Activated CD4-positive, alpha-beta T cell treated with anti-CD3 and anti-CD28 coated beads, Interleukin-2, amount 50 U/mL, for 1 hour (primary cell): ENCODE measurements around the gene PTGR1.

ENCODE experiments used
- DNase-seq: peaks from one replicate; pipeline ENCODE4 v3.0.0-alpha.2; 2020

Gene PTGR1

DNA sequence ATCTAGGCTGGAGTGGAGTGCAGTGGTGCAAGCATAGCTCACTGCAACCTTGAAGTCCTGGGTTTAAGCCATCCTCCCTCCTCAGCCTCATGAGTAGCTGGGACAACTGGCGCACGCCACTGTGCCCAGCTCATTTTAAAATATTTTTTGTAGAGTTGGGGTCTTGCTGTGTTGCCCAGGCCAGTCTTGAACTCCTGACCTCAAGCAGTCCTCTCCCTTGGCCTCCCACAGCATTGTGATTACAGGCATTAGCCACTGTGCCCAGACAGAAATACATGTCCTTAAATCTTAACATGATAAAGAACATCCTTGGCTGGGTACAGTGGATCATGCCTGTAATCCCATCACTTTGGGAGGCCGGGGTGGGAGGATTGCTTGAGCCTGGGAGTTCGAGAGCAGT is 67.7 kb downstream of the PTGR1 start:
- DNase-seq, result no peak

GRCh38 chr9:111529787-111530186 is 69.7 kb downstream of the PTGR1 start:
- no peak for DNase-seq

- DNase-seq, result no peak
These were observed 72.1 kb downstream of the PTGR1 start for GRCh38 chr9:111527347-111527746.

- peak; percentile 72 for DNase-seq
These were observed 74.1 kb downstream of the PTGR1 start, which contains the start of gene ZNF483 for GRCh38 chr9:111525056-111525977. ZNF483 (plus strand) TSS chr9:111525179; CDS start chr9:111527396, 2,217 bp downstream.

DNA sequence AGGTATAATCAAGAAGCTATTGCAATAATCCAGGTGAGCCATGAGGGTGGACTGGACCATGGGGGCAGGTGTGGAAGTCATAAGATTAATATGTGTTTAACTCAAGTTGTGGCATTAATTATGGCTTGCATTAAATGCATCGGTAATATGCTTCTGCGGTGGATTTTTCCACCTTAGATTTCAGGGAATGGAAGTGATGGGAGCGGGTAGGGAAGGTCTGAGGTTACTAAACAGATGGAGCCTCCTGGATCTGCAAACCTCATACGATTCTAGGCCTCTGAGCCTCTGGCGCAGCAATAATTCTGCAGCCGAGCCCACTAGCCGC is 74.8 kb downstream of the PTGR1 start:
- DNase-seq, result no peak

DNA sequence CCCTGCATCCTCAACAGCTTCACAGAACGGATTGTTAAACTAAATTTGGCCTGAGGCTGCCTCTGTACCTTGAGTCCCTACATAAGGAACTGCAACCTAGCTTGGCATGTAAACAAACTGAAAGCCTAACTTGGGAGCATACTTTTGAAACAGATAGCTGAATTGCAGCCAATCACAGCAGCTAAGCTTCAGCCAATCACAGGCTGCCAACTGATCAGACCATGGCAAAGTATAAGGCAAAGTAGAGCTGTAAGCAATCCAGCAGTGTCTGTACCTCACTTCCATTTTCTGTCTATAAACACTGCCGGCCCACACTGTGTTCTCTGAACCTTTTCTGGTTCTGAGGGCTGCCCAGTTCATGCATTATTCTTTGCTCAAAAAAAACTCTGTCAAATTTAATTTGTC is 83.4 kb downstream of the PTGR1 start:
- DNase-seq, result no peak

DNA sequence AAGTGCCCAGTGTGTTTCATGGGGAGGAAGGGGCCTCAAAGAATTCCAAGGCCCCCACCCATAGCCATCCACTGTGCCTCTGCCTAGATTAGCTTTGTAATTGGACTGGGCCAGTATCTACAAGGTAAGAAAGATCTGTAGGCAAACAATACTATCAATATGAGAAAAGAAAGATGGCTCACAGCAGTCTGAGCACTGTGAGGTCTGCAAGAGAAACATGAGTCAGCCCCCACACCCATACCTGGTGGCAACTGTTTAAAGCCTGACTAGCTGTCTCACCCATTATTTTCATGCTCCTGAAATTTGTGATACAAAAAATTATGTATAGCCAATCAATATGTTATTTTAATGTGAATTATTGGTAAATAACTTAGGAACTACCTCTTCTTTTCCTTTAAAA is 84.5 kb downstream of the PTGR1 start:
- no peak for DNase-seq
